Measurements from ENCODE around the gene TEX53. TPM values are rescaled to one million over a fixed set of nuclear protein-coding genes. Genes with fewer than 3 reads are reported as not detected.

Gene TEX53
- total RNA-seq, 1 donor from 2014 or later = not detected

- DNase-seq (ENCODE audit: extremely low spot score in 2 of 2) = no peak
- no peak overlapping the region for H3K4me3 ChIP-seq
- no peaks in the 10 kb centered on the region for H3K9me3 ChIP-seq
- H3K27ac ChIP-seq = no peak overlapping the region
- H3K4me1 ChIP-seq = no peaks in the 10 kb centered on the region
- no peak for TF ChIP-seq POLR2AphosphoS5 (IDR thresholded peaks at IDR 0.05; ENCODE audit: insufficient read depth in 1 of 2, low read depth in 1 of 2)
- no peak for TF ChIP-seq CTCF (IDR thresholded peaks at IDR 0.05)
- TF ChIP-seq POLR2A (IDR thresholded peaks at IDR 0.05) = no peak
- intact Hi-C loops (cut with DNase I) = no loop called here
- H3K27me3 ChIP-seq = no peaks in the 10 kb centered on the region
- H3K36me3 ChIP-seq = peaks cover 0 to 40% of the 10 kb centered on the region in 2 donors
These were observed 23.2 kb downstream of the TEX53 start for GRCh38 chr9:114634387-114634786.

- H3K36me3 ChIP-seq = peaks cover 0 to 46% of the 10 kb centered on the region in 2 donors
- intact Hi-C loops (cut with DNase I) = no loop called here
- DNase-seq (ENCODE audit: extremely low spot score in 2 of 2) = no peak
- no peak for TF ChIP-seq POLR2A (IDR thresholded peaks at IDR 0.05)
- no peak for TF ChIP-seq POLR2AphosphoS5 (IDR thresholded peaks at IDR 0.05; ENCODE audit: insufficient read depth in 1 of 2, low read depth in 1 of 2)
- TF ChIP-seq CTCF (IDR thresholded peaks at IDR 0.05) = no peak
- no peaks in the 10 kb centered on the region for H3K9me3 ChIP-seq
- no peaks in the 10 kb centered on the region for H3K27me3 ChIP-seq
- no peak overlapping the region for H3K27ac ChIP-seq
- H3K4me3 ChIP-seq = no peak overlapping the region
- no peaks in the 10 kb centered on the region for H3K4me1 ChIP-seq
These were observed 24.0 kb downstream of the TEX53 start for GRCh38 chr9:114633438-114634089.

- intact Hi-C loops (cut with DNase I) = no loop called here
- Histone ChIP-seq H3K27me3 (no peaks in the 10 kb centered on the region), H3K36me3 (peaks cover 0 to 48% of the 10 kb centered on the region in 2 donors), H3K27ac (no peak overlapping the region), H3K9me3 (no peaks in the 10 kb centered on the region), H3K4me1 (no peaks in the 10 kb centered on the region), H3K4me3 (no peak overlapping the region)
- TF ChIP-seq POLR2AphosphoS5 (IDR thresholded peaks at IDR 0.05; ENCODE audit: insufficient read depth in 1 of 2, low read depth in 1 of 2) = no peak
- TF ChIP-seq POLR2A (IDR thresholded peaks at IDR 0.05) = no peak
- no peak for DNase-seq (ENCODE audit: extremely low spot score in 2 of 2)
These were observed 26.4 kb downstream of the TEX53 start for GRCh38 chr9:114631166-114631565.

GRCh38 chr9:114629563-114630090 is 28.0 kb downstream of the TEX53 start:
- intact Hi-C loops (cut with DNase I) = no loop called here
- H3K27ac ChIP-seq = no peak overlapping the region
- DNase-seq (ENCODE audit: extremely low spot score in 2 of 2) = no peak

GRCh38 chr9:114627553-114627952 is 30.1 kb downstream of the TEX53 start:
- no peak for DNase-seq (ENCODE audit: extremely low spot score in 2 of 2)
- Histone ChIP-seq H3K27me3 (no peaks in the 10 kb centered on the region), H3K4me3 (no peak overlapping the region), H3K4me1 (no peaks in the 10 kb centered on the region), H3K36me3 (peaks cover 0 to 26% of the 10 kb centered on the region in 2 donors), H3K27ac (no peak overlapping the region), H3K9me3 (no peaks in the 10 kb centered on the region)
- TF ChIP-seq POLR2A (IDR thresholded peaks at IDR 0.05) (no peak), POLR2AphosphoS5 (IDR thresholded peaks at IDR 0.05; ENCODE audit: insufficient read depth in 1 of 2, low read depth in 1 of 2) (no peak), CTCF (IDR thresholded peaks at IDR 0.05) (no peak)
- intact Hi-C loops (cut with DNase I) = no loop called here

More at GRCh38 chr9:114629563-114630090, 28.0 kb downstream of the TEX53 start:
- no peak overlapping the region for H3K4me3 ChIP-seq
- no peaks in the 10 kb centered on the region for H3K9me3 ChIP-seq
- no peak for TF ChIP-seq POLR2AphosphoS5 (IDR thresholded peaks at IDR 0.05; ENCODE audit: insufficient read depth in 1 of 2, low read depth in 1 of 2)
- no peak for TF ChIP-seq CTCF (IDR thresholded peaks at IDR 0.05)
- TF ChIP-seq POLR2A (IDR thresholded peaks at IDR 0.05) = no peak
- no peaks in the 10 kb centered on the region for H3K4me1 ChIP-seq
- H3K36me3 ChIP-seq = peaks cover 0 to 45% of the 10 kb centered on the region in 2 donors
- no peaks in the 10 kb centered on the region for H3K27me3 ChIP-seq

All from vagina (tissue), 2 donors.